ENCODE results near the gene ST8SIA4. TPM values are rescaled to one million over a fixed set of nuclear protein-coding genes. Genes with fewer than 3 reads are reported as not detected.

The ST8SIA4 gene
- total and polyA plus RNA-seq, 3 experiments from 2014 or later, result 17.5 to 56.9 (median 53.5) TPM

DNA sequence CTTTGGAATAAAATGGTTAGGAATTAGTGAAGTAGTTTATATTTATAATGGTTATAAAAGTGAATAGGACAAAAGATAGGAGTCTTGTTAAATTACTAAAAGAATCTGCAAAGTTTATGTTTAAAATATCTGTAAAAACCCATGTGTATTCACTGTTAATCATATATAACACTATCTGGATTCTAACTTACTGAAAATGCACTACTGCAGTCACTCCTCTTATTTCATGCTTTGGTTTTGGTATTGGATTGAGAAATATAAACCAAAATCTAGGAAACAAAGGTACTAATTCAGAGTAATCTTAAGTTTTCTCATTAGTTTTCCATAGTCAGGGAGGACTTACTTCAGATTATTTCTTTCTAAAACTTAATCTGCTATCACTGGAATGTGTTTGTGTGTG, 49.5 kb downstream of the ST8SIA4 start:
- Mint-ChIP-seq H3K36me3 (peaks cover 0 to 39% (median 1%) of the 10 kb centered on the region in 3 donors), H3K4me3 (peak overlapping the region in 5 of 7 donors; percentile 65 to 80 (median 72)), H3K4me1 (peaks cover 38 to 56% (median 56%) of the 10 kb centered on the region in 3 donors), H3K27ac (peak overlapping the region; percentile 59 to 93 (median 82)), H3K27me3 (no peaks in the 10 kb centered on the region), H3K9me3 (no peaks in the 10 kb centered on the region)
- Histone ChIP-seq H3K27ac (ENCODE audit: low read depth, low read length) (no peak overlapping the region), H3K36me3 (ENCODE audit: insufficient read depth, low read length) (no peaks in the 10 kb centered on the region), H3K27me3 (ENCODE audit: insufficient read depth, low read length, poor library complexity, severe bottlenecking) (no peaks in the 10 kb centered on the region), H3K9me3 (ENCODE audit: low read length) (no peaks in the 10 kb centered on the region), H3K4me3 (ENCODE audit: low read length) (no peak overlapping the region), H3K4me1 (ENCODE audit: insufficient read depth, low read length) (peaks cover 26% of the 10 kb centered on the region)
- ChIA-PET CTCF (no interaction called here), POLR2A (no interaction called here)
- no peak for DNase-seq

- H3K9me3 Mint-ChIP-seq, result no peaks in the 10 kb centered on the region
- no peaks in the 10 kb centered on the region for H3K27me3 Mint-ChIP-seq
- POLR2A ChIA-PET, result no interaction called here
- H3K36me3 Mint-ChIP-seq, result peaks cover 0 to 38% (median 1%) of the 10 kb centered on the region in 3 donors
- H3K9me3 ChIP-seq (ENCODE audit: low read length), result no peaks in the 10 kb centered on the region
- peaks cover 26% of the 10 kb centered on the region for H3K4me1 ChIP-seq (ENCODE audit: insufficient read depth, low read length)
- no peak overlapping the region for H3K4me3 ChIP-seq (ENCODE audit: low read length)
- no peak for DNase-seq
- H3K36me3 ChIP-seq (ENCODE audit: insufficient read depth, low read length), result no peaks in the 10 kb centered on the region
- H3K4me1 Mint-ChIP-seq, result peaks cover 35 to 52% (median 51%) of the 10 kb centered on the region in 3 donors
- H3K27ac ChIP-seq (ENCODE audit: low read depth, low read length), result no peak overlapping the region
- H3K4me3 Mint-ChIP-seq, result peak overlapping the region in 6 of 7 donors; percentile 65 to 78 (median 72)
- CTCF ChIA-PET, result no interaction called here
- no peaks in the 10 kb centered on the region for H3K27me3 ChIP-seq (ENCODE audit: insufficient read depth, low read length, poor library complexity, severe bottlenecking)
- peak overlapping the region; percentile 39 to 93 (median 86) for H3K27ac Mint-ChIP-seq
Observed at GRCh38 chr5:100852988-100853449, 50.1 kb downstream of the ST8SIA4 start.

DNA sequence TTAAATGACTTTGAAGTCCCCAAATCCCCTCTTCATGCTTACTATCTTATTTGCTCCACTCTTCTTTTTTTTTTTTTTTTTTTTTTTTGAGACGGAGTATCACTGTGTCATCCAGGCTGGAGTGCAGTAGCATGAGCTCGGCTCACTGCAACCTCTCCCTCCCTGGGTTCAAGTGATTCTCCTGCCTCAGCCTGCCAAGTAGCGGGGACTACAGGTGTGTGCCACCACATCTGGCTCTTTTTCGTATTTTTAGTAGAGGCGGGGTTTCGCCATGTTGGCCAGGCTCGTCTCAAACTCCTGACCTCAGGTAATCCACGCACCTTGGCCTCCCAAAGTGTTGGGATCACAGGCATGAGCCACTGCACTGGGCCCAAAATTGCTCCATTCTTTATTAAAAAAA, 51.0 kb downstream of the ST8SIA4 start:
- no peak overlapping the region for H3K4me3 Mint-ChIP-seq
- H3K36me3 ChIP-seq (ENCODE audit: insufficient read depth, low read length), result no peaks in the 10 kb centered on the region
- H3K9me3 Mint-ChIP-seq, result no peaks in the 10 kb centered on the region
- H3K4me1 ChIP-seq (ENCODE audit: insufficient read depth, low read length), result peaks cover 26% of the 10 kb centered on the region
- peak overlapping the region in 2 of 8 donors; percentile 60 to 64 for H3K27ac Mint-ChIP-seq
- no peak overlapping the region for H3K27ac ChIP-seq (ENCODE audit: low read depth, low read length)
- no peaks in the 10 kb centered on the region for H3K27me3 Mint-ChIP-seq
- H3K4me1 Mint-ChIP-seq, result peaks cover 35 to 57% (median 55%) of the 10 kb centered on the region in 3 donors
- H3K27me3 ChIP-seq (ENCODE audit: insufficient read depth, low read length, poor library complexity, severe bottlenecking), result no peaks in the 10 kb centered on the region
- ChIA-PET CTCF (interaction anchor here (1.2 kb wide), 1 partner anchor 45 kb away, joined by 3 read pairs; no protein-coding TSS in a partner anchor), POLR2A (interaction anchor here (1.0 kb wide), 1 partner anchor 185 kb away, joined by 3 read pairs; no protein-coding TSS in a partner anchor)
- no peak for DNase-seq
- H3K9me3 ChIP-seq (ENCODE audit: low read length), result no peaks in the 10 kb centered on the region
- no peak overlapping the region for H3K4me3 ChIP-seq (ENCODE audit: low read length)
- H3K36me3 Mint-ChIP-seq, result peaks cover 0 to 42% (median 4%) of the 10 kb centered on the region in 3 donors

GRCh38 chr5:100846772-100847171, 56.3 kb downstream of the ST8SIA4 start:
- POLR2A ChIA-PET, result no interaction called here
- peaks cover 0 to 31% (median 10%) of the 10 kb centered on the region in 3 donors for H3K36me3 Mint-ChIP-seq
- peaks cover 28 to 60% (median 54%) of the 10 kb centered on the region in 3 donors for H3K4me1 Mint-ChIP-seq
- peaks cover under 1% of the 10 kb centered on the region for H3K4me1 ChIP-seq (ENCODE audit: insufficient read depth, low read length)
- H3K27me3 ChIP-seq (ENCODE audit: insufficient read depth, low read length, poor library complexity, severe bottlenecking), result no peaks in the 10 kb centered on the region
- H3K27me3 Mint-ChIP-seq, result no peaks in the 10 kb centered on the region
- no peaks in the 10 kb centered on the region for H3K9me3 Mint-ChIP-seq
- no peak overlapping the region for H3K27ac ChIP-seq (ENCODE audit: low read depth, low read length)
- no peak for DNase-seq
- H3K9me3 ChIP-seq (ENCODE audit: low read length), result no peaks in the 10 kb centered on the region
- no peak overlapping the region for H3K4me3 Mint-ChIP-seq
- peak overlapping the region in 2 of 8 donors; percentile 21 to 30 for H3K27ac Mint-ChIP-seq
- H3K4me3 ChIP-seq (ENCODE audit: low read length), result no peak overlapping the region
- peaks cover 3% of the 10 kb centered on the region for H3K36me3 ChIP-seq (ENCODE audit: insufficient read depth, low read length)
- CTCF ChIA-PET, result no interaction called here

DNA sequence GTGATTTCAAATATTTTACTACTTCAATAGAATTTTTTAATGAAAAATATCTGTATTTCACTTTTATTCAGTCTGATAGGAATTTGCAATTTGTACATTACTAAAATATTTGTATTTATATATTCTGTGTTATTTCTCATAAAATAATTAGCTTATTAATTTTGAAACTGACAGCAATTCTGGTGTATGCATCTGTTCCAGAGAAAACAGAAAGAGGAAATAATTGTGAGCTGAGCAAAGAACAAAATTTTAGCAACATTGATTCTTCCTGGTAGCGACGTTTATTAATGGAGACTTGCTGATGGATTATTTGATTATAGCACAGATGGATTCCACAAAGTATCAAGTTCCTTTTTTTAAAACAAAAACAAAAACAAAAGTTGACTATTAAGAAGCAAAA, 61.0 kb downstream of the ST8SIA4 start:
- peaks cover 0 to 21% (median 9%) of the 10 kb centered on the region in 3 donors for H3K36me3 Mint-ChIP-seq
- Histone ChIP-seq H3K9me3 (ENCODE audit: low read length) (no peaks in the 10 kb centered on the region), H3K4me1 (ENCODE audit: insufficient read depth, low read length) (peaks cover 15% of the 10 kb centered on the region), H3K36me3 (ENCODE audit: insufficient read depth, low read length) (peaks cover 3% of the 10 kb centered on the region), H3K27me3 (ENCODE audit: insufficient read depth, low read length, poor library complexity, severe bottlenecking) (no peaks in the 10 kb centered on the region), H3K4me3 (ENCODE audit: low read length) (no peak overlapping the region), H3K27ac (ENCODE audit: low read depth, low read length) (no peak overlapping the region)
- H3K9me3 Mint-ChIP-seq, result no peaks in the 10 kb centered on the region
- ChIA-PET POLR2A (no interaction called here), CTCF (interaction anchor here (1.2 to 2.9 kb wide), 2 partner anchors 16 to 60 kb away, joined by 3 to 19 read pairs; partner anchors contain the start of gene ST8SIA4)
- H3K27me3 Mint-ChIP-seq, result no peaks in the 10 kb centered on the region
- DNase-seq, result no peak
- peak overlapping the region in 4 of 8 donors; percentile 34 to 59 (median 40) for H3K27ac Mint-ChIP-seq
- peak overlapping the region in 3 of 7 donors; percentile 6 to 64 (median 47) for H3K4me3 Mint-ChIP-seq
- peaks cover 63 to 83% (median 82%) of the 10 kb centered on the region in 3 donors for H3K4me1 Mint-ChIP-seq

DNA sequence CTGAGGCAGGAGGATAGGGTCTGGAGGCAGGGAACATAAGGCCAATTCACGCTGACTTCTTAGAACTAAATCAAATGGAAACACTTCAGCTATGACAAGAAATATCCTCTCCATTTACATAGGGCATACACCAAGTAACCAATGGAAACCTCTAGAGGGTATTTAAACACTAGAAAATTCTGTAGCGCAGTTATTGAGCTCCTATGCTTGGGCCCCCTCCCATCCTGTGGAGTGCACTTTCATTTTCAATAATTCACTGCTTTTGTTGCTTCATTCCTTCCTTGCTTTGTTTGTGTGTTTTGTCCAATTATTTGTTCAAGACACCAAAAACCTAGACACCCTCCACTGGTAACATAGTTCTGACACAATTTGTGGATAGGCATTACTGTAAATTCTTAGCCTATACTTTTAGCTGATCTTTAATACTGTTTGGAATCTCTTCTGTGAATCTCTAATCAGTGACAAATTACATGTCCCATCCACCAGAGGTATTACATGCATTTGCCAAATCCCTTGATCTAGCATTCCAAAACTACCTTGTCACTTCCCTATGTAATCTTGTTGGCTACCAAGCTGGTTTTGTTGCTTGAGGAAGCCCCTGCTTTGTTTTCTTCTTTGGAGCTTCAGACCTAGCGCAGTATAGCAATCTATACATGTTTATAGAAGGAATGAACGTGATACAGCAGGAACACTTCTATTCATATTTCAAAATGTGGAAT, 61.6 kb downstream of the ST8SIA4 start:
- Histone ChIP-seq H3K27ac (ENCODE audit: low read depth, low read length) (no peak overlapping the region), H3K9me3 (ENCODE audit: low read length) (no peaks in the 10 kb centered on the region), H3K36me3 (ENCODE audit: insufficient read depth, low read length) (peaks cover 3% of the 10 kb centered on the region), H3K4me3 (ENCODE audit: low read length) (peak overlapping the region; percentile 5), H3K4me1 (ENCODE audit: insufficient read depth, low read length) (peaks cover 15% of the 10 kb centered on the region), H3K27me3 (ENCODE audit: insufficient read depth, low read length, poor library complexity, severe bottlenecking) (no peaks in the 10 kb centered on the region)
- no peaks in the 10 kb centered on the region for H3K27me3 Mint-ChIP-seq
- H3K36me3 Mint-ChIP-seq, result peaks cover 0 to 20% (median 9%) of the 10 kb centered on the region in 3 donors
- no peak for DNase-seq
- CTCF ChIA-PET, result interaction anchor here (1.2 to 2.9 kb wide), 3 partner anchors 16 to 60 kb away, joined by 3 to 19 read pairs (median 4); partner anchors contain the start of gene ST8SIA4
- peaks cover 65 to 83% (median 78%) of the 10 kb centered on the region in 3 donors for H3K4me1 Mint-ChIP-seq
- H3K9me3 Mint-ChIP-seq, result no peaks in the 10 kb centered on the region
- peak overlapping the region; percentile 64 to 81 (median 76) for H3K4me3 Mint-ChIP-seq
- peak overlapping the region in 7 of 8 donors; percentile 35 to 93 (median 73) for H3K27ac Mint-ChIP-seq
- POLR2A ChIA-PET, result interaction anchor here (0.7 to 1.5 kb wide), 2 partner anchors 59 to 61 kb away, joined by 3 to 5 read pairs; partner anchors contain the start of gene ST8SIA4

DNA sequence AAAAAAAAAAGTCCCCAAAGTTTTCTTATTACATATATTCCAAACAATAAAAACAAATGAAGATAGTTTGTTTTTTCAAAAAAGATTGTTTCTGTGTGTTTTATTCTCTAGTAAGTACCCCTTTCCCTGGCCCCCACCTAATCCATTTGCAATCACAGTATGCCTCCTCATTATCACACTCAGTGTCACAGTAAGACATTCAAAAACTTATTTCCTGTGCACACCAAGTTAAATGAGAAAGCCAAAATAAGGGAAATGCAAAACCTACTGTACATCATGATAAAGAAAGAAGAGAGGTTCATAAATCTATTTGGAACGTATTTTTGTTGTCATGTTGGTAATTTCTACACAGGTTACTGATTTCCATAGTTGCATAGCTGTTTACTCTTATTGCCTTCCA, 62.3 kb downstream of the ST8SIA4 start:
- Mint-ChIP-seq H3K36me3 (peaks cover 0 to 14% (median 3%) of the 10 kb centered on the region in 3 donors), H3K9me3 (no peaks in the 10 kb centered on the region), H3K4me1 (peaks cover 60 to 83% (median 74%) of the 10 kb centered on the region in 3 donors), H3K27ac (peak overlapping the region; percentile 25 to 93 (median 74)), H3K4me3 (peak overlapping the region; percentile 11 to 81 (median 76)), H3K27me3 (no peaks in the 10 kb centered on the region)
- POLR2A ChIA-PET, result interaction anchor here (1.5 kb wide), 1 partner anchor 62 kb away, joined by 5 read pairs; the partner anchor contains the start of gene ST8SIA4
- H3K4me3 ChIP-seq (ENCODE audit: low read length), result peak overlapping the region; percentile 19
- H3K9me3 ChIP-seq (ENCODE audit: low read length), result no peaks in the 10 kb centered on the region
- H3K36me3 ChIP-seq (ENCODE audit: insufficient read depth, low read length), result peaks cover 3% of the 10 kb centered on the region
- H3K4me1 ChIP-seq (ENCODE audit: insufficient read depth, low read length), result peaks cover 15% of the 10 kb centered on the region
- no peak overlapping the region for H3K27ac ChIP-seq (ENCODE audit: low read depth, low read length)
- CTCF ChIA-PET, result interaction anchor here (1.6 to 2.9 kb wide), 2 partner anchors 22 to 61 kb away, joined by 4 to 19 read pairs; partner anchors contain the start of gene ST8SIA4
- no peaks in the 10 kb centered on the region for H3K27me3 ChIP-seq (ENCODE audit: insufficient read depth, low read length, poor library complexity, severe bottlenecking)
- DNase-seq, result no peak
